HG03457 (cell line): ENCODE results near the gene EXOC4.
"Not testable (repeated sequence)": the region's sequence is repeated elsewhere in the genome, so short reads cannot be mapped to it uniquely, and the experiment has no call there.

Experiments used
- ATAC-seq: cut with Tn5 transposase; IDR thresholded peaks from one replicate; pipeline ENCODE4 v1.9.1; 2021; ENCODE audit warnings: moderate number of reproducible peaks; ENCODE audit not compliant: unreplicated experiment

The EXOC4 gene

GRCh38 chr7:133609806-133610205 is 356.9 kb downstream of the EXOC4 start:
- ATAC-seq: no peak

GRCh38 chr7:133611955-133612354 is 359.1 kb downstream of the EXOC4 start:
- no peak for ATAC-seq

- ATAC-seq: no peak
Measured at GRCh38 chr7:133613250-133613790, 360.4 kb downstream of the EXOC4 start.

GRCh38 chr7:133614251-133614650 is 361.4 kb downstream of the EXOC4 start:
- no peak for ATAC-seq

- no peak for ATAC-seq
Measured at GRCh38 chr7:133618970-133619369, 366.1 kb downstream of the EXOC4 start.

- ATAC-seq: no peak
Measured at GRCh38 chr7:133619491-133619890, 366.6 kb downstream of the EXOC4 start.

GRCh38 chr7:133623721-133624120 is 370.8 kb downstream of the EXOC4 start:
- no peak for ATAC-seq

- ATAC-seq: no peak
Measured at GRCh38 chr7:133625046-133625445, 372.2 kb downstream of the EXOC4 start.

- no peak for ATAC-seq
Measured at GRCh38 chr7:133629701-133630100, 376.8 kb downstream of the EXOC4 start.

- no peak for ATAC-seq
Measured at GRCh38 chr7:133633055-133633454, 380.2 kb downstream of the EXOC4 start.

GRCh38 chr7:133635541-133635940 is 382.7 kb downstream of the EXOC4 start:
- no peak for ATAC-seq

- no peak for ATAC-seq
Measured at GRCh38 chr7:133638857-133639256, 386.0 kb downstream of the EXOC4 start.

GRCh38 chr7:133641436-133641835 is 388.6 kb downstream of the EXOC4 start:
- no peak for ATAC-seq

GRCh38 chr7:133642907-133643306 is 390.0 kb downstream of the EXOC4 start:
- ATAC-seq: no peak

- not testable (repeated sequence) for ATAC-seq
Measured at GRCh38 chr7:133643652-133644051, 390.8 kb downstream of the EXOC4 start.

- no peak for ATAC-seq
Measured at GRCh38 chr7:133645884-133646391, 393.1 kb downstream of the EXOC4 start.

GRCh38 chr7:133646472-133647315 is 393.8 kb downstream of the EXOC4 start:
- ATAC-seq: no peak

GRCh38 chr7:133649593-133649992 is 396.7 kb downstream of the EXOC4 start:
- no peak for ATAC-seq

GRCh38 chr7:133650069-133650468 is 397.2 kb downstream of the EXOC4 start:
- ATAC-seq: no peak

GRCh38 chr7:133650487-133651300 is 397.8 kb downstream of the EXOC4 start:
- ATAC-seq: no peak

GRCh38 chr7:133652547-133652946 is 399.7 kb downstream of the EXOC4 start:
- no peak for ATAC-seq
